ENCODE measurements around the gene MRM3.

GRCh38 chr17:828761-829160 lies 46.6 kb downstream of the MRM3 start:
- TF ChIP-seq POLR2AphosphoS5 (IDR thresholded peaks at IDR 0.05; ENCODE audit: insufficient read depth, low read depth, low read length) (no peak), CTCF (IDR thresholded peaks at IDR 0.05; ENCODE audit: extremely low read depth in 1 of 2, insufficient read depth in 1 of 2, low read depth in 1 of 2, low read length in 2 of 2) (no peak), POLR2A (IDR thresholded peaks at IDR 0.05; ENCODE audit: low read depth, low read length) (no peak), GATA2 (IDR thresholded peaks at IDR 0.05; ENCODE audit: insufficient read depth, insufficient read length, low read depth, low read length) (no peak), JUN (IDR thresholded peaks at IDR 0.05; ENCODE audit: borderline replicate concordance, insufficient read depth, insufficient read length, low read depth) (no peak), FOS (IDR thresholded peaks at IDR 0.05; ENCODE audit: borderline replicate concordance, insufficient read depth, low read length) (no peak), EZH2 (IDR thresholded peaks at IDR 0.05; ENCODE audit: borderline replicate concordance, low read depth, low read length, severe bottlenecking) (no peak)
